ENCODE measurements around the gene LRFN2. TPM values are rescaled to one million over a fixed set of nuclear protein-coding genes. Genes with fewer than 3 reads are reported as not detected.

Gene LRFN2
- total RNA-seq, 1 donor from 2014 or later = not detected

GRCh38 chr6:40559056-40559455, 28.1 kb downstream of the LRFN2 start:
- no peak overlapping the region for H3K4me3 ChIP-seq
- TF ChIP-seq POLR2A (IDR thresholded peaks at IDR 0.05) (no peak), CTCF (IDR thresholded peaks at IDR 0.05) (no peak), POLR2AphosphoS5 (IDR thresholded peaks at IDR 0.05; ENCODE audit: insufficient read depth in 1 of 2, low read depth in 1 of 2) (no peak)
- H3K4me1 ChIP-seq = no peaks in the 10 kb centered on the region
- intact Hi-C loops (cut with DNase I) = no loop called here
- no peaks in the 10 kb centered on the region for H3K27me3 ChIP-seq
- no peaks in the 10 kb centered on the region for H3K36me3 ChIP-seq
- H3K27ac ChIP-seq = no peak overlapping the region
- no peak for DNase-seq (ENCODE audit: extremely low spot score in 2 of 2)
- H3K9me3 ChIP-seq = no peaks in the 10 kb centered on the region

DNA sequence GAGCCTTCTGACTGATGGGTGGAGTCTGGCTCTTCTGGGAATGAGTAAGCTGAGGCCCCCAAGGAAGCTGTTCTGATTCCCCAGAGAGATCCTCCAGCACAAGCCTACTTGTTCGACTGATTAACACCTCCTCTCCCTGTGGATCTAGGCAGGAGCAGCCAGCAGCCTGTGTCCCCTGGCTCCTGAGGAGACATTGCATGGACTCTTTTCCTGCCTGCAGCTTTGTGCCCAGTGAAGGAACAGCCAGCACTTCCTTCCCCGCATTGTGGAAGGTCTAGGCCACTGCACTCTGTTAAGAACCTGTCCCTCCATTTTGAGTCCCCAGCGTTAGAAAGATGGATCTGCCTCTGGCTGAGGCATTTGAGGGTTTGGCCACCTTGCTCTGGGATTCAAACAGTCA, 29.1 kb downstream of the LRFN2 start:
- DNase-seq (ENCODE audit: extremely low spot score in 2 of 2) = no peak
- Histone ChIP-seq H3K9me3 (no peaks in the 10 kb centered on the region), H3K4me3 (no peak overlapping the region), H3K36me3 (no peaks in the 10 kb centered on the region), H3K27ac (no peak overlapping the region), H3K4me1 (no peaks in the 10 kb centered on the region), H3K27me3 (no peaks in the 10 kb centered on the region)
- intact Hi-C loops (cut with DNase I) = no loop called here
- TF ChIP-seq CTCF (IDR thresholded peaks at IDR 0.05) (no peak), POLR2A (IDR thresholded peaks at IDR 0.05) (no peak), POLR2AphosphoS5 (IDR thresholded peaks at IDR 0.05; ENCODE audit: insufficient read depth in 1 of 2, low read depth in 1 of 2) (no peak)

- Histone ChIP-seq H3K4me1 (no peaks in the 10 kb centered on the region), H3K4me3 (no peak overlapping the region), H3K27ac (no peak overlapping the region), H3K36me3 (no peaks in the 10 kb centered on the region), H3K9me3 (no peaks in the 10 kb centered on the region), H3K27me3 (no peaks in the 10 kb centered on the region)
- no peak for DNase-seq (ENCODE audit: extremely low spot score in 2 of 2)
- intact Hi-C loops (cut with DNase I) = no loop called here
- TF ChIP-seq CTCF (IDR thresholded peaks at IDR 0.05) (no peak), POLR2A (IDR thresholded peaks at IDR 0.05) (no peak)
Observed at GRCh38 chr6:40556881-40557280, 30.3 kb downstream of the LRFN2 start.

DNA sequence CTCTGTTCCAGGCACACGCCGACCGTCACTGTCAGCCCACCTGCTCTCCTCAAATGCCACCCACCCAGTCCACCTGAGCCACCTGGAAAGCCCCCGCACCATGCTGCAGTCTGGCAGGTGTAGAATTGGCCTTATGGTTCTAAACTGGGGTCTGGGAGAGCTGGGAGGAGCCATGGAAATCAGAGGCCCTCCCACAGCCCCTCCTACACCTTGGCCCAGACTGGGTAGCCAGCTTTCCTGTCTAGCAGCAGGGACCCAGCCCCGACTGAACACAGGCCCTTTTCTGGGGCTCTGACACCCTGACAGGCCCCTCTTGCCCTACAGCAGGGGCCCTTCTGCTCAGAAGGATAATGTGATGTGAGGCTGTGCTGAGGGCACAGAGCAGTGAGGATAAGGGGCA, 31.1 kb downstream of the LRFN2 start:
- no peaks in the 10 kb centered on the region for H3K4me1 ChIP-seq
- no peaks in the 10 kb centered on the region for H3K36me3 ChIP-seq
- no peaks in the 10 kb centered on the region for H3K27me3 ChIP-seq
- no peaks in the 10 kb centered on the region for H3K9me3 ChIP-seq
- TF ChIP-seq POLR2AphosphoS5 (IDR thresholded peaks at IDR 0.05; ENCODE audit: insufficient read depth in 1 of 2, low read depth in 1 of 2) (no peak), CTCF (IDR thresholded peaks at IDR 0.05) (no peak), POLR2A (IDR thresholded peaks at IDR 0.05) (no peak)
- H3K27ac ChIP-seq = no peak overlapping the region
- no peak for DNase-seq (ENCODE audit: extremely low spot score in 2 of 2)
- H3K4me3 ChIP-seq = no peak overlapping the region
- intact Hi-C loops (cut with DNase I) = no loop called here

DNA sequence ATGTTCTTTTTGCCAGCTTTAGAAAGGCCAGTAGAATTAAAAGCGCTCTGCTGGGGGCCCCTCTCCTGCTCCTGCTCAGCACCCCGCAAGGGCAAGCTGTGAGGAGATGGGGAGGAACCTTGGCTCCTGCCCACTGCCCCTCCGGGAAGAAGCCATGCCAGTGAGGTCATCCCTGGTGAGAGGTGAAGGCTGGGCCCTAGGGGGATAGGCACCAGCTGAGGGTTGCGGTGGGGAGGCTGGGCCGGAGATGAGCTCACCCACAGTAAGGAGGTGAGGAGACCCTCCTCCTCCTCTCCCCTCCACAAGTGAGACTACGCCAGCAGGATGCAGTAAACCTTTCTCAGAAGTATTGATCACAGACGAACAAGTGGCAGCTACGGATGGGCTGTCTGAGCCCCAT, 32.1 kb downstream of the LRFN2 start:
- DNase-seq (ENCODE audit: extremely low spot score in 2 of 2) = no peak
- Histone ChIP-seq H3K36me3 (no peaks in the 10 kb centered on the region), H3K9me3 (no peaks in the 10 kb centered on the region), H3K27me3 (no peaks in the 10 kb centered on the region), H3K27ac (no peak overlapping the region), H3K4me1 (no peaks in the 10 kb centered on the region), H3K4me3 (no peak overlapping the region)
- intact Hi-C loops (cut with DNase I) = no loop called here
- TF ChIP-seq CTCF (IDR thresholded peaks at IDR 0.05) = no peak
- TF ChIP-seq POLR2AphosphoS5 (IDR thresholded peaks at IDR 0.05; ENCODE audit: insufficient read depth in 1 of 2, low read depth in 1 of 2) = no peak
- no peak for TF ChIP-seq POLR2A (IDR thresholded peaks at IDR 0.05)
